Endothelial cell of umbilical vein (primary cell): Measurements from ENCODE around the gene GADL1. TPM values are rescaled to one million over a fixed set of nuclear protein-coding genes. Genes with fewer than 3 reads are reported as not detected.

Experiments used
- BruUV-seq: library from RNA; stranded (reverse); fragments of 400-500 nt; replicated peaks from 2 replicates; lab custom pipeline; 2021; lab: Mats Ljungman, UMichigan
- CTCF ChIA-PET: fragments of 300-600, 350-600 bp; sonication (Branson Sonifier 250); formaldehyde crosslinking; loops from one replicate; lab custom pipeline; 2021; ENCODE audit warnings: antibody characterized with exemption, inconsistent platforms; lab: Charles Lee
- POLR2A ChIA-PET: fragments of 300-600, 350-600 bp; sonication (Branson Sonifier 250); formaldehyde crosslinking; loops from one replicate; lab custom pipeline; 2021; ENCODE audit warnings: antibody characterized with exemption, inconsistent platforms; lab: Charles Lee
- DNase-seq: peaks from one replicate; pipeline ENCODE4 v3.0.0-alpha.2; 2011; ENCODE audit warnings: low read depth, low spot score
- FAIRE-seq: peaks from 2 replicates; lab custom pipeline; 2011; peaks lifted over from hg19 to GRCh38; lab: Jason Lieb, UNC
- H2AFZ ChIP-seq: 2 replicates; pipeline ENCODE4 v1.6.0; 2012; ENCODE audit warnings: low read depth, low read length, control low read depth, inconsistent platforms
- H3K27ac ChIP-seq: 2 replicates; pipeline ENCODE4 v1.5.1; 2011; ENCODE audit warnings: low read depth, mild to moderate bottlenecking, control low read depth, low read length, moderate library complexity; ENCODE audit not compliant: insufficient read depth
- H3K27me3 ChIP-seq, 2 experiments: 2 replicates each; pipeline versions ENCODE4 v1.6.0 to v1.6.1; 2011; ENCODE audit warnings: low read length in 2 of 2, mixed read lengths in 1 of 2; ENCODE audit not compliant: control insufficient read depth in 2 of 2, insufficient read depth in 2 of 2
- H3K36me3 ChIP-seq, 2 experiments: 2 replicates in 1 of 2; 3 replicates in 1 of 2; pipeline ENCODE4 v1.5.1; 2011; ENCODE audit warnings: low read length in 2 of 2, mild to moderate bottlenecking in 1 of 2, moderate library complexity in 1 of 2; ENCODE audit not compliant: control insufficient read depth in 2 of 2, insufficient read depth in 2 of 2; ENCODE audit errors: extremely low read depth in 1 of 2
- H3K4me1 ChIP-seq: 3 replicates; pipeline ENCODE4 v1.5.1; 2011; ENCODE audit warnings: mild to moderate bottlenecking, low read length; ENCODE audit not compliant: control insufficient read depth, insufficient read depth; ENCODE audit errors: extremely low read depth
- H3K4me2 ChIP-seq: 2 replicates; pipeline ENCODE4 v1.6.1; 2011; ENCODE audit warnings: low read length, control low read depth, mixed read lengths; ENCODE audit not compliant: insufficient read depth
- H3K4me3 ChIP-seq, 3 experiments: fragments of 200-600 bp in 1 of 3; sonication (generic), shearing (Covaris generic) in 1 of 3; replicated peaks in 1 of 3; 2 replicates each; pipeline ENCODE4 v1.5.1; 2011 to 2016; ENCODE audit warnings: control low read depth in 3 of 3, low read length in 3 of 3, mild to moderate bottlenecking in 2 of 3, inconsistent platforms in 1 of 3, low read depth in 1 of 3, moderate library complexity in 1 of 3; ENCODE audit not compliant: insufficient read depth in 1 of 3
- H3K79me2 ChIP-seq: 2 replicates; pipeline ENCODE4 v1.6.0; 2012; ENCODE audit warnings: low read length, inconsistent platforms; ENCODE audit not compliant: control insufficient read depth, insufficient read depth
- H3K9ac ChIP-seq: replicated peaks from 2 replicates; pipeline ENCODE3; 2011; ENCODE audit warnings: low read length, control low read depth; ENCODE audit not compliant: insufficient read depth; ENCODE audit errors: extremely low read depth
- H3K9me1 ChIP-seq: replicated peaks from 3 replicates; pipeline ENCODE4 v1.6.0; 2011; ENCODE audit warnings: mild to moderate bottlenecking, low read length; ENCODE audit not compliant: control insufficient read depth, insufficient read depth; ENCODE audit errors: extremely low read depth
- H3K9me3 ChIP-seq: replicated peaks from 2 replicates; pipeline ENCODE4 v1.5.1; 2012; ENCODE audit warnings: low read length, inconsistent platforms; ENCODE audit not compliant: control insufficient read depth, insufficient read depth
- H4K20me1 ChIP-seq: replicated peaks from 2 replicates; pipeline ENCODE3; 2011; ENCODE audit warnings: mild to moderate bottlenecking, low read length; ENCODE audit not compliant: control insufficient read depth, insufficient read depth; ENCODE audit errors: extremely low read depth
- EZH2 ChIP-seq: IDR thresholded peaks from 2 replicates; pipeline ENCODE4 v1.6.1; 2012; ENCODE audit warnings: borderline replicate concordance, low read depth, mild to moderate bottlenecking, moderate library complexity, low read length, inconsistent platforms; ENCODE audit not compliant: severe bottlenecking
- FOS ChIP-seq: IDR thresholded peaks from 2 replicates; pipeline ENCODE4 v1.6.1; 2011; ENCODE audit warnings: mild to moderate bottlenecking, low read length, moderate library complexity, borderline replicate concordance; ENCODE audit not compliant: insufficient read depth
- GATA2 ChIP-seq: IDR thresholded peaks from 2 replicates; pipeline ENCODE4 v1.7.0; 2011; ENCODE audit warnings: low read depth, mild to moderate bottlenecking, moderate library complexity, mixed read lengths, low read length; ENCODE audit not compliant: insufficient read length, insufficient read depth
- JUN ChIP-seq: IDR thresholded peaks from 2 replicates; pipeline ENCODE4 v1.6.1; 2011; ENCODE audit warnings: borderline replicate concordance, low read depth; ENCODE audit not compliant: insufficient read length, insufficient read depth
- MYC ChIP-seq: IDR thresholded peaks from one replicate; pipeline ENCODE4 v1.6.1; 2011; ENCODE audit warnings: mild to moderate bottlenecking, low read depth, low read length
- POLR2A ChIP-seq: IDR thresholded peaks from 2 replicates; pipeline ENCODE4 v1.6.1; 2012; ENCODE audit warnings: low read depth, mild to moderate bottlenecking, control low read depth, low read length
- POLR2AphosphoS5 ChIP-seq: IDR thresholded peaks from 2 replicates; pipeline ENCODE4 v1.6.1; 2012; ENCODE audit warnings: low read depth, mild to moderate bottlenecking, control low read depth, low read length, moderate library complexity; ENCODE audit not compliant: insufficient read depth
- dilution Hi-C: fragments of 300-500 bp; cut with MboI; formaldehyde crosslinking; loops from one replicate; pipeline ENCODE4 v1.15.0; 2019; ENCODE audit warnings: low sequenced_read_pairs; ENCODE audit not compliant: extremely low pct_ligation_motif_present
- intact Hi-C: fragments of 100-400 bp; cut with micrococcal nuclease; formaldehyde crosslinking; loops from one replicate; pipeline ENCODE4 v1.10.0; 2022
- polyA plus RNA-seq, 4 experiments: library from polyadenylated mRNA; depleted of rRNA in 3 of 4; stranded (reverse) in 3 of 4; unstranded in 1 of 4; fragments of >200 nt; gene quantifications; 2 replicates each; pipeline versions ENCODE4 v1.2.1 to v1.2.3, GENCODE V29; 2011 to 2012; ENCODE audit warnings: missing spikeins in 1 of 4
- total RNA-seq: library from RNA; stranded (reverse); gene quantifications from 2 replicates; pipeline ENCODE4 v1.2.3, GENCODE V29; 2021
- TF ChIP-seq, protein P1 (sequence below): IDR thresholded peaks from 2 replicates; pipeline ENCODE4 v1.6.1; 2011; ENCODE audit not compliant: insufficient read depth, insufficient read length
- TF ChIP-seq, protein P2 (sequence below), 2 donors: IDR thresholded peaks; 1 replicate in 1 of 2; 2 replicates in 1 of 2; pipeline ENCODE4 v1.5.1; 2011; ENCODE audit warnings: low read length in 2 of 2, mild to moderate bottlenecking in 2 of 2, moderate library complexity in 2 of 2, control low read depth in 1 of 2, inconsistent platforms in 1 of 2, low read depth in 1 of 2; ENCODE audit not compliant: insufficient read depth in 1 of 2; ENCODE audit errors: extremely low read depth in 1 of 2

The GADL1 gene
- total and polyA plus RNA-seq, 2 donors (not counting 3 experiments of a cell fraction or from before 2014, with no cell fraction given), result not detected

DNA sequence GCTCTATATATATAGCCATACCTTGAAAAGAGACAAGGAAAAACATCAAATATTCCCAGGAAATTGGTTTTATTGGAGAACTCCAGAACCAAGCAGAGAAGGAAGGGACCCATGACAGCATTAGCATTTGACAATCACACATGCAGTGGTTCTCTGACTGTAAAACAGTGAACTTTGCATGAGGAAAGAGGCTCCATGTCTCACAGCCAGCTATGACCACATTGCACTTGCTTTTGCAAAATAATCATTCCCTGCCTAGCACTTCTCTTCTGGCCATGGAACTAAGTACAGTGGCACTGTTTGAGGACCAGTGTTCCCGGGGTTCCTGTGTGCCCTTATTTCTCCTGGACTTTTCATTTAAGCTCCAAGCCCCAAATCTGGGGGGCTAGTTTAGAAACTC lies 202.5 kb downstream of the GADL1 start:
- peak overlapping the region; percentile 42 for H3K27ac ChIP-seq

More for the DNA sequence above, 202.5 kb downstream of the GADL1 start:
- Histone ChIP-seq H3K27me3 (no peaks in the 10 kb centered on the region), H3K4me1 (peaks cover 62% of the 10 kb centered on the region), H4K20me1 (no peaks in the 10 kb centered on the region), H3K9ac (no peak overlapping the region), H3K36me3 (peaks cover 38 to 71% of the 10 kb centered on the region in 2 experiments), H2AFZ (no peak overlapping the region), H3K79me2 (peaks cover 26% of the 10 kb centered on the region), H3K9me1 (no peaks in the 10 kb centered on the region), H3K4me2 (no peak overlapping the region), H3K9me3 (no peaks in the 10 kb centered on the region), H3K4me3 (no peak overlapping the region)
- BruUV-seq, result no TSS peak
- TF ChIP-seq GATA2, result no peak
- TF ChIP-seq, protein P1, sequence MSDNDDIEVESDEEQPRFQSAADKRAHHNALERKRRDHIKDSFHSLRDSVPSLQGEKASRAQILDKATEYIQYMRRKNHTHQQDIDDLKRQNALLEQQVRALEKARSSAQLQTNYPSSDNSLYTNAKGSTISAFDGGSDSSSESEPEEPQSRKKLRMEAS, result no peak
- TF ChIP-seq JUN, result no peak
- TF ChIP-seq POLR2AphosphoS5, result no peak
- no peak for TF ChIP-seq FOS
- TF ChIP-seq MYC, result no peak
- TF ChIP-seq, protein P2, sequence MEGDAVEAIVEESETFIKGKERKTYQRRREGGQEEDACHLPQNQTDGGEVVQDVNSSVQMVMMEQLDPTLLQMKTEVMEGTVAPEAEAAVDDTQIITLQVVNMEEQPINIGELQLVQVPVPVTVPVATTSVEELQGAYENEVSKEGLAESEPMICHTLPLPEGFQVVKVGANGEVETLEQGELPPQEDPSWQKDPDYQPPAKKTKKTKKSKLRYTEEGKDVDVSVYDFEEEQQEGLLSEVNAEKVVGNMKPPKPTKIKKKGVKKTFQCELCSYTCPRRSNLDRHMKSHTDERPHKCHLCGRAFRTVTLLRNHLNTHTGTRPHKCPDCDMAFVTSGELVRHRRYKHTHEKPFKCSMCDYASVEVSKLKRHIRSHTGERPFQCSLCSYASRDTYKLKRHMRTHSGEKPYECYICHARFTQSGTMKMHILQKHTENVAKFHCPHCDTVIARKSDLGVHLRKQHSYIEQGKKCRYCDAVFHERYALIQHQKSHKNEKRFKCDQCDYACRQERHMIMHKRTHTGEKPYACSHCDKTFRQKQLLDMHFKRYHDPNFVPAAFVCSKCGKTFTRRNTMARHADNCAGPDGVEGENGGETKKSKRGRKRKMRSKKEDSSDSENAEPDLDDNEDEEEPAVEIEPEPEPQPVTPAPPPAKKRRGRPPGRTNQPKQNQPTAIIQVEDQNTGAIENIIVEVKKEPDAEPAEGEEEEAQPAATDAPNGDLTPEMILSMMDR (IDR thresholded peaks at IDR 0.05; ENCODE audit: extremely low read depth in 1 of 2, insufficient read depth in 1 of 2, low read depth in 1 of 2, low read length in 2 of 2), result no peak
- TF ChIP-seq POLR2A, result no peak
- no peak for TF ChIP-seq EZH2
- intact Hi-C loops (no loop called here), dilution Hi-C loops (no loop called here)
- POLR2A ChIA-PET, result interaction anchor here (0.6 to 1.2 kb wide), 6 partner anchors 10 to 348 kb away, joined by 3 to 8 read pairs (median 6); partner anchors contain the start of gene TGFBR2
- DNase-seq (no peak), FAIRE-seq (no peak)
- CTCF ChIA-PET, result interaction anchor here (0.7 to 4.2 kb wide), 12 partner anchors 11 to 650 kb away, joined by 3 to 42 read pairs (median 4); partner anchors contain the start of gene TGFBR2
